ENCODE results near the gene DLG2.
"Not testable (repeated sequence)": the region's sequence is repeated elsewhere in the genome, so short reads cannot be mapped to it uniquely, and the experiment has no call there.

Gene DLG2

GRCh38 chr11:85459304-85459703 lies 167.8 kb downstream of the DLG2 start:
- no peak for DNase-seq (ENCODE audit: low read depth, low spot score)

GRCh38 chr11:85444479-85444878 lies 182.7 kb downstream of the DLG2 start:
- DNase-seq (ENCODE audit: low read depth, low spot score) = no peak

GRCh38 chr11:85440273-85440672 lies 186.9 kb downstream of the DLG2 start:
- DNase-seq (ENCODE audit: low read depth, low spot score) = no peak

GRCh38 chr11:85438328-85438727 lies 188.8 kb downstream of the DLG2 start:
- DNase-seq (ENCODE audit: low read depth, low spot score) = no peak

- DNase-seq (ENCODE audit: low read depth, low spot score) = no peak
Measured at GRCh38 chr11:85431319-85431718, 195.8 kb downstream of the DLG2 start.

GRCh38 chr11:85423794-85424193 lies 203.3 kb downstream of the DLG2 start:
- DNase-seq (ENCODE audit: low read depth, low spot score) = no peak

- DNase-seq (ENCODE audit: low read depth, low spot score) = no peak
Measured at GRCh38 chr11:85423316-85423715, 203.8 kb downstream of the DLG2 start.

GRCh38 chr11:85414175-85414574 lies 213.0 kb downstream of the DLG2 start:
- DNase-seq (ENCODE audit: low read depth, low spot score) = no peak

- no peak for DNase-seq (ENCODE audit: low read depth, low spot score)
Measured at GRCh38 chr11:85407648-85408047, 219.5 kb downstream of the DLG2 start.

GRCh38 chr11:85406841-85407240 lies 220.3 kb downstream of the DLG2 start:
- DNase-seq (ENCODE audit: low read depth, low spot score) = no peak

- DNase-seq (ENCODE audit: low read depth, low spot score) = no peak
Measured at GRCh38 chr11:85406316-85406715, 220.8 kb downstream of the DLG2 start.

GRCh38 chr11:85395515-85396055 lies 231.6 kb downstream of the DLG2 start:
- not testable (repeated sequence) for DNase-seq (ENCODE audit: low read depth, low spot score)

GRCh38 chr11:85394283-85394682 lies 232.9 kb downstream of the DLG2 start:
- DNase-seq (ENCODE audit: low read depth, low spot score) = no peak

GRCh38 chr11:85391141-85391540 lies 236.0 kb downstream of the DLG2 start:
- DNase-seq (ENCODE audit: low read depth, low spot score) = no peak

- DNase-seq (ENCODE audit: low read depth, low spot score) = no peak
Measured at GRCh38 chr11:85385547-85385946, 241.6 kb downstream of the DLG2 start.

- DNase-seq (ENCODE audit: low read depth, low spot score) = no peak
Measured at GRCh38 chr11:85385111-85385510, 242.0 kb downstream of the DLG2 start.

GRCh38 chr11:85379066-85379465 lies 248.1 kb downstream of the DLG2 start:
- no peak for DNase-seq (ENCODE audit: low read depth, low spot score)

- no peak for DNase-seq (ENCODE audit: low read depth, low spot score)
Measured at GRCh38 chr11:85377901-85378300, 249.2 kb downstream of the DLG2 start.

- DNase-seq (ENCODE audit: low read depth, low spot score) = no peak
Measured at GRCh38 chr11:85359859-85360258, 267.3 kb downstream of the DLG2 start.

GRCh38 chr11:85355921-85356320 lies 271.2 kb downstream of the DLG2 start:
- DNase-seq (ENCODE audit: low read depth, low spot score) = no peak

GRCh38 chr11:85349539-85349938 lies 277.6 kb downstream of the DLG2 start:
- DNase-seq (ENCODE audit: low read depth, low spot score) = not testable (repeated sequence)

- no peak for DNase-seq (ENCODE audit: low read depth, low spot score)
Measured at GRCh38 chr11:85348945-85349344, 278.2 kb downstream of the DLG2 start.

GRCh38 chr11:85347291-85347690 lies 279.9 kb downstream of the DLG2 start:
- DNase-seq (ENCODE audit: low read depth, low spot score) = no peak

GRCh38 chr11:85346484-85346883 lies 280.7 kb downstream of the DLG2 start:
- DNase-seq (ENCODE audit: low read depth, low spot score) = no peak

All from activated CD4-positive, CD25-positive, alpha-beta regulatory T cell treated with anti-CD3 and anti-CD28 coated beads, Interleukin-2, amount 50 U/mL, for 16 hours (primary cell).